ENCODE measurements around the gene GRM1. TPM values are rescaled to one million over a fixed set of nuclear protein-coding genes. Genes with fewer than 3 reads are reported as not detected.

The GRM1 gene
- total and polyA plus RNA-seq, 2 donors (not counting 1 experiment from before 2014, with no cell fraction given) = 0.17 TPM; not detected in 1

GRCh38 chr6:146369866-146370265 lies 341.0 kb downstream of the GRM1 start:
- Histone ChIP-seq H3K4me3 (replicated peaks in 1 of 4; ENCODE audit: control extremely low read depth in 1 of 4, insufficient read depth in 1 of 4, low read depth in 3 of 4, low read length in 4 of 4) (no peak overlapping the region), H3K4me2 (ENCODE audit: extremely low read depth, insufficient read depth, low read length) (no peak overlapping the region), H4K20me1 (ENCODE audit: control insufficient read depth, extremely low read depth, insufficient read depth, low read length) (no peaks in the 10 kb centered on the region), H2AFZ (ENCODE audit: low read length) (no peak overlapping the region), H3K79me2 (ENCODE audit: control insufficient read depth, insufficient read depth, low read length) (no peaks in the 10 kb centered on the region), H3K9me3 (ENCODE audit: control insufficient read depth, insufficient read depth, low read depth, low read length) (no peaks in the 10 kb centered on the region), H3K4me1 (ENCODE audit: control insufficient read depth, extremely low read depth, insufficient read depth, low read length) (no peaks in the 10 kb centered on the region), H3K9ac (ENCODE audit: insufficient read depth, low read length) (no peak overlapping the region), H3K36me3 (ENCODE audit: control insufficient read depth, insufficient read depth, low read length) (no peaks in the 10 kb centered on the region), H3K27me3 (ENCODE audit: control insufficient read depth, insufficient read depth, low read length) (no peaks in the 10 kb centered on the region), H3K27ac (ENCODE audit: insufficient read depth, low read length) (no peak overlapping the region)
- no peak for TF ChIP-seq EZH2 (IDR thresholded peaks at IDR 0.05; ENCODE audit: low read length, missing control alignments)
- TF ChIP-seq CTCF (conservative IDR thresholded peaks at IDR 0.05 in 1 of 2, IDR thresholded peaks at IDR 0.05 in 1 of 2; ENCODE audit: low read depth in 1 of 2, low read length in 2 of 2) = no peak
- DNase-seq (ENCODE audit: low read depth in 2 of 2) = no peak

- Histone ChIP-seq H3K4me2 (ENCODE audit: extremely low read depth, insufficient read depth, low read length) (no peak overlapping the region), H3K9ac (ENCODE audit: insufficient read depth, low read length) (no peak overlapping the region), H3K36me3 (ENCODE audit: control insufficient read depth, insufficient read depth, low read length) (no peaks in the 10 kb centered on the region), H3K9me3 (ENCODE audit: control insufficient read depth, insufficient read depth, low read depth, low read length) (no peaks in the 10 kb centered on the region), H3K4me1 (ENCODE audit: control insufficient read depth, extremely low read depth, insufficient read depth, low read length) (no peaks in the 10 kb centered on the region), H3K4me3 (replicated peaks in 1 of 4; ENCODE audit: control extremely low read depth in 1 of 4, insufficient read depth in 1 of 4, low read depth in 3 of 4, low read length in 4 of 4) (no peak overlapping the region), H4K20me1 (ENCODE audit: control insufficient read depth, extremely low read depth, insufficient read depth, low read length) (no peaks in the 10 kb centered on the region), H3K79me2 (ENCODE audit: control insufficient read depth, insufficient read depth, low read length) (no peaks in the 10 kb centered on the region), H3K27me3 (ENCODE audit: control insufficient read depth, insufficient read depth, low read length) (no peaks in the 10 kb centered on the region), H2AFZ (ENCODE audit: low read length) (no peak overlapping the region), H3K27ac (ENCODE audit: insufficient read depth, low read length) (no peak overlapping the region)
- TF ChIP-seq EZH2 (IDR thresholded peaks at IDR 0.05; ENCODE audit: low read length, missing control alignments) = no peak
- no peak for TF ChIP-seq CTCF (conservative IDR thresholded peaks at IDR 0.05 in 1 of 2, IDR thresholded peaks at IDR 0.05 in 1 of 2; ENCODE audit: low read depth in 1 of 2, low read length in 2 of 2)
- DNase-seq (ENCODE audit: low read depth in 2 of 2) = no peak
Measured at GRCh38 chr6:146381486-146381885, 352.6 kb downstream of the GRM1 start.

- H4K20me1 ChIP-seq (ENCODE audit: control insufficient read depth, extremely low read depth, insufficient read depth, low read length) = no peaks in the 10 kb centered on the region
- no peak overlapping the region for H2AFZ ChIP-seq (ENCODE audit: low read length)
- no peak overlapping the region for H3K27ac ChIP-seq (ENCODE audit: insufficient read depth, low read length)
- no peaks in the 10 kb centered on the region for H3K79me2 ChIP-seq (ENCODE audit: control insufficient read depth, insufficient read depth, low read length)
- no peaks in the 10 kb centered on the region for H3K36me3 ChIP-seq (ENCODE audit: control insufficient read depth, insufficient read depth, low read length)
- H3K4me1 ChIP-seq (ENCODE audit: control insufficient read depth, extremely low read depth, insufficient read depth, low read length) = no peaks in the 10 kb centered on the region
- TF ChIP-seq CTCF (conservative IDR thresholded peaks at IDR 0.05 in 1 of 2, IDR thresholded peaks at IDR 0.05 in 1 of 2; ENCODE audit: low read depth in 1 of 2, low read length in 2 of 2) = no peak
- H3K27me3 ChIP-seq (ENCODE audit: control insufficient read depth, insufficient read depth, low read length) = no peaks in the 10 kb centered on the region
- DNase-seq (ENCODE audit: low read depth in 2 of 2) = peak in 1 of 2 donors; percentile 2
- no peaks in the 10 kb centered on the region for H3K9me3 ChIP-seq (ENCODE audit: control insufficient read depth, insufficient read depth, low read depth, low read length)
- H3K4me2 ChIP-seq (ENCODE audit: extremely low read depth, insufficient read depth, low read length) = no peak overlapping the region
- no peak overlapping the region for H3K4me3 ChIP-seq (replicated peaks in 1 of 4; ENCODE audit: control extremely low read depth in 1 of 4, insufficient read depth in 1 of 4, low read depth in 3 of 4, low read length in 4 of 4)
- no peak overlapping the region for H3K9ac ChIP-seq (ENCODE audit: insufficient read depth, low read length)
Measured at GRCh38 chr6:146388736-146389364, 360.0 kb downstream of the GRM1 start.
